Gastrocnemius medialis (tissue), 4 donors: ENCODE measurements around the gene SCN2B. TPM values are rescaled to one million over a fixed set of nuclear protein-coding genes. Genes with fewer than 3 reads are reported as not detected.

Source experiments
- ATAC-seq, 2 donors: fragments of 150-250 bp; one replicate each; pipeline ENCODE4 v1.9.1; 2016
- DNase-seq, 2 donors: peaks; one replicate each; pipeline ENCODE4 v3.0.0-alpha.2; 2019
- H3K27ac ChIP-seq, 4 donors: fragments of 200-600 bp; sonication (generic); 1 replicate in 1 of 4; 2 replicates in 3 of 4; pipeline ENCODE4 v1.5.1; 2016 to 2018; ENCODE audit warnings: mild to moderate bottlenecking in 2 of 4, moderate library complexity in 1 of 4
- H3K27me3 ChIP-seq, 3 donors: fragments of 200-600 bp; sonication (generic) in 2 of 3; 1 replicate in 1 of 3; 2 replicates in 2 of 3; pipeline versions ENCODE4 v1.5.1 to v1.6.0; 2016 to 2019; ENCODE audit warnings: mild to moderate bottlenecking in 1 of 3, moderate library complexity in 1 of 3
- H3K36me3 ChIP-seq, 2 donors: fragments of 200-600 bp; sonication (generic) in 1 of 2; one replicate each; pipeline ENCODE4 v1.5.1; 2017 to 2018
- H3K4me1 ChIP-seq, 2 donors: fragments of 200-600 bp; sonication (generic) in 1 of 2; one replicate each; pipeline ENCODE4 v1.5.1; 2016 to 2017; ENCODE audit warnings: mild to moderate bottlenecking in 2 of 2
- H3K4me3 ChIP-seq, 4 donors: fragments of 200-600 bp; sonication (generic) in 3 of 4; 1 replicate in 1 of 4; 2 replicates in 3 of 4; pipeline ENCODE4 v1.5.1; 2016 to 2019; ENCODE audit warnings: mild to moderate bottlenecking in 2 of 4
- H3K9me3 ChIP-seq, 3 donors: fragments of 200-600 bp; sonication (generic) in 2 of 3; 1 replicate in 1 of 3; 2 replicates in 2 of 3; pipeline ENCODE4 v1.5.1; 2016 to 2019
- CTCF ChIP-seq, 5 experiments: fragments of 450-650 bp in 3 of 5; fragments of 200-600 bp in 2 of 5; sonication (generic) in 2 of 5; IDR thresholded peaks in 4 of 5; conservative IDR thresholded peaks in 1 of 5; 1 replicate in 4 of 5; 2 replicates in 1 of 5; pipeline ENCODE4 v1.5.1; 2016 to 2019; ENCODE audit warnings: antibody characterized with exemption in 5 of 5, mild to moderate bottlenecking in 3 of 5, moderate library complexity in 3 of 5
- POLR2A ChIP-seq, 2 donors: fragments of 450-650 bp; IDR thresholded peaks; one replicate each; pipeline ENCODE4 v1.6.1; 2017; ENCODE audit warnings: antibody characterized with exemption in 2 of 2, mild to moderate bottlenecking in 2 of 2, moderate library complexity in 2 of 2
- in situ Hi-C, 4 donors: fragments of 200-750 bp; cut with MboI; loops; one replicate each; pipeline versions ENCODE4 v1.15.0 to v1.8.0; 2017; ENCODE audit warnings: low sequenced_read_pairs in 4 of 4
- intact Hi-C: fragments of 100-400 bp; cut with DNase I; formaldehyde crosslinking; loops from one replicate; pipeline ENCODE4 v1.15.1; 2023; ENCODE audit warnings: low total_unique reads
- total RNA-seq, 4 donors: library from RNA; depleted of rRNA; stranded (reverse); fragments of >200 nt; gene quantifications; one replicate each; pipeline versions ENCODE4 v1.1.0 to v1.2.3, GENCODE V29; 2016

Gene SCN2B
- total RNA-seq, 4 donors from 2014 or later, result 0.10 to 1.9 (median 0.24) TPM; not detected in 1

GRCh38 chr11:118148240-118148639 is 28.2 kb downstream of the SCN2B start:
- no peak for DNase-seq
- Histone ChIP-seq H3K4me3 (no peak overlapping the region), H3K27me3 (peaks cover 0 to 8% (median 0%) of the 10 kb centered on the region in 3 donors), H3K9me3 (no peaks in the 10 kb centered on the region), H3K4me1 (peaks cover 25 to 31% of the 10 kb centered on the region in 2 donors), H3K27ac (peak overlapping the region in 3 of 4 donors; percentile 70 to 86 (median 70)), H3K36me3 (no peaks in the 10 kb centered on the region)
- intact Hi-C loops, result loop anchor here (5.0 to 10.0 kb wide), 2 partner anchors 204 to 417 kb away; partner anchors contain the start of gene IFT46
- TF ChIP-seq POLR2A (IDR thresholded peaks at IDR 0.05) (no peak), CTCF (IDR thresholded peaks at IDR 0.05 in 4 of 5, conservative IDR thresholded peaks at IDR 0.05 in 1 of 5) (no peak)
- in situ Hi-C loops, result loop anchor here in 2 of 4 donors (5.0 to 10.0 kb wide), 2 partner anchors 337 to 339 kb away; no protein-coding TSS in a partner anchor
- ATAC-seq, result no peak

- TF ChIP-seq CTCF (IDR thresholded peaks at IDR 0.05 in 4 of 5, conservative IDR thresholded peaks at IDR 0.05 in 1 of 5) (no peak), POLR2A (IDR thresholded peaks at IDR 0.05) (no peak)
- no peak overlapping the region for H3K4me3 ChIP-seq
- peaks cover 0 to 6% (median 0%) of the 10 kb centered on the region in 3 donors for H3K27me3 ChIP-seq
- ATAC-seq (no peak), DNase-seq (no peak)
- H3K4me1 ChIP-seq, result peaks cover 24 to 26% of the 10 kb centered on the region in 2 donors
- no peaks in the 10 kb centered on the region for H3K9me3 ChIP-seq
- intact Hi-C loops (loop anchor here (5.0 to 10.0 kb wide), 2 partner anchors 205 to 417 kb away; partner anchors contain the start of gene IFT46), in situ Hi-C loops (loop anchor here in 2 of 4 donors (5.0 to 10.0 kb wide), 2 partner anchors 337 to 340 kb away; no protein-coding TSS in a partner anchor)
- no peaks in the 10 kb centered on the region for H3K36me3 ChIP-seq
- peak overlapping the region in 3 of 4 donors; percentile 70 to 86 (median 70) for H3K27ac ChIP-seq
These were observed 28.9 kb downstream of the SCN2B start for GRCh38 chr11:118147502-118147901.

GRCh38 chr11:118146554-118146953 is 29.9 kb downstream of the SCN2B start:
- Histone ChIP-seq H3K27ac (peak overlapping the region; percentile 53 to 86 (median 70)), H3K36me3 (no peaks in the 10 kb centered on the region), H3K4me3 (no peak overlapping the region), H3K9me3 (no peaks in the 10 kb centered on the region), H3K27me3 (peaks cover 0 to 3% (median 0%) of the 10 kb centered on the region in 3 donors), H3K4me1 (peaks cover 15 to 17% of the 10 kb centered on the region in 2 donors)
- in situ Hi-C loops (loop anchor here in 2 of 4 donors (5.0 to 10.0 kb wide), 2 partner anchors 338 to 341 kb away; no protein-coding TSS in a partner anchor), intact Hi-C loops (loop anchor here (5.0 to 10.0 kb wide), 2 partner anchors 206 to 418 kb away; partner anchors contain the start of gene IFT46)
- TF ChIP-seq POLR2A (IDR thresholded peaks at IDR 0.05) (no peak), CTCF (IDR thresholded peaks at IDR 0.05 in 4 of 5, conservative IDR thresholded peaks at IDR 0.05 in 1 of 5) (no peak)
- DNase-seq, result no peak
- peak in 1 of 2 donors; percentile 22 for ATAC-seq

DNA sequence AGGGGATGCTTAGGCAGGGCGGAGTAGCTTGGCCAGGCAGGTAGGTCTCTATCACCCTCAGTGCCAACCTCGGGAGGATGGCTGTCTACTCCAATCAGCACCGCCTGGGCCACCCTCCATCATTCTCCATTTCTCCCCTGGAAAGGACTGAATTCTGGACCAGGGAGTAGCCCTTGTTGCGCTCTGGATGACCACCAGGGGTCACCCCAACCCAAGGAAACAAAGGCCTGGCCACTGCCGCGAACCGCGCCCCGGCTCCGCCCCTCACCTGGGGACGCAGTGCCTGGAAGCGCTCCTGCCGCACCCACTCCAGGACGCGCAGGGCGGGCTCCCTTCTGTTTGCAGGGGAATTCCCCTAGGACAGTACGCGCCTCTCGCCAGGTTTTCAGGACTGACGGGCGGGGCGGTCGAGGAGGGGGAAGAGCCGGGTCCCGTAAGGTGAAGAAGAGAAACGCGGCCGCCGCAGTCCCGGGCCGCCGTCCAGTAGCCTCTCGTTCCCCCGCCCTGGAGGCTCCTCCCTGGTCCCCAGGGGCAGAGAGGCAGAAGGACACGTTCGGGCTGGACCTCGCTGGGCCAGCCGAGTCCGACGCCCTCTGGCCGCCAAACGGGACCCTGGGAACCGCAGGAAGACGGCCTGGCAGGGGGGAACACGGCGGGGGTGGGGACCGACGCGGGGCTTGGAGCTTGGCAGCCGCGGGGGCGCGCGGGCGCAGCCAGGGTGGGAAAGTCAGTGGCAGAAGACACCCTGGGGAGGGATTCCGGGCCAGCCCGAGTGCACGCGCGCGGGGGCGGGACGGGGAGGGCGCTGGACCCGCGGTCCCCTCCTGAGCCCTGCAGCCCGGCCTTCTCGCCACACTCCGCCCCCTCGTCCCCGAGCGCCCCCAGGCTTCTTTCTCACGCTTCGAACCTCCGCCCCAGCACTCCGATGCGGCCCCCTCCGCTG is 30.9 kb downstream of the SCN2B start:
- Histone ChIP-seq H3K4me3 (peak overlapping the region; percentile 65 to 80 (median 72)), H3K9me3 (no peaks in the 10 kb centered on the region), H3K27ac (peak overlapping the region; percentile 53 to 86 (median 70)), H3K36me3 (no peaks in the 10 kb centered on the region), H3K27me3 (peaks cover 0 to 3% (median 0%) of the 10 kb centered on the region in 3 donors), H3K4me1 (peaks cover 12 to 13% of the 10 kb centered on the region in 2 donors)
- intact Hi-C loops, result loop anchor here (1.0 to 10.0 kb wide), 4 partner anchors 26 to 419 kb away; partner anchors contain the start of gene IFT46
- DNase-seq, result peak; percentile 80 to 81
- ATAC-seq, result peak; percentile 81 to 87
- in situ Hi-C loops, result loop anchor here in 2 of 4 donors (5.0 to 10.0 kb wide), 2 partner anchors 339 to 342 kb away; no protein-coding TSS in a partner anchor
- TF ChIP-seq POLR2A (IDR thresholded peaks at IDR 0.05) (no peak), CTCF (IDR thresholded peaks at IDR 0.05 in 4 of 5, conservative IDR thresholded peaks at IDR 0.05 in 1 of 5) (peak; percentile 87 to 96 (median 92))
